GM08714 (cell line): ENCODE measurements around the gene WNT6.

Source experiments
- H3K4me3 ChIP-seq: fragments of 200-500 bp; sonication (Bioruptor generic); 2 replicates; pipeline ENCODE4 v1.5.1; 2014; ENCODE audit warnings: mild to moderate bottlenecking, low read length, inconsistent platforms
- ZNF274 ChIP-seq: IDR thresholded peaks from 2 replicates; pipeline ENCODE4 v1.6.1; 2012; ENCODE audit warnings: mild to moderate bottlenecking, low read depth, low read length

WNT6 gene

DNA sequence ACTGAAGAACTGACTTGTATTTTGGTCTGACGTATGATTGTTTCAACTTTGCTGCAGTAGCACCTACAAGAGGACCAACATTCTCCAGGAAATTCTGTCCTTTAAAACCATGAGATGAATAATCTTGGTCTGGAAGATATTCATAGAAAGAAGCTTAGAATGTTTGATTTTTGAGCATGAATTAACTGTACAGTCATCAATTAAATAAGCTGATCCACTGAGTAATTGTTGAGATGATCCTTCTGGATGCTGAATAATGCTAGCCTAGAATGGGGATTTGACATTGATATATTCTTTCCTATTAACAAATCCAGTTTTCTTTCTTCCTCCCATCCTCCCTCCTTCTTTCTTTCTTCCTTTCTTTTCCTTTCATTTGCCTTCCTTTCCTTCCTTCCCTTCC is 60.9 kb downstream of the WNT6 start:
- H3K4me3 ChIP-seq, result no peak overlapping the region

More for the DNA sequence above, 60.9 kb downstream of the WNT6 start:
- no peak for TF ChIP-seq ZNF274
